ENCODE results near the gene FRMD6.
"Not testable (repeated sequence)": the region's sequence is repeated elsewhere in the genome, so short reads cannot be mapped to it uniquely, and the experiment has no call there.

The FRMD6 gene

DNA sequence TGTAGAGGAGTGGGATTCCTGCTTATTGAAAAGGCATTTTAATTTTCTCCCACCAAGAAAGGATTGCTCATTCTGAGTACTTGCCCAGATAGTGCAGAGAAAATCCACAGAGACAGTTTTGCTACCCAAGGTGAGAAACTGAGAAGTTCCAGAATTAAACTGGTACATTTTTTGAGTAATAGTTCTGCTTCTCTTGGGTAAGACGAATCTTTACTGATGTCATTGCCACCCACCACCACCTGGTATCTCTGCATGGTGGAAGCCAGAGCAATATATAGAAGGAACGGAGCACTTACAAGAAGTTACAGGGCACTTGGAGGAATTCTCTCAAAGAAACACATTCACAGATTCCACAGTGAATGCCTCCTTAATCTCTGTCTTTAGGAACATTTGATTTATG is 20.7 kb upstream of the FRMD6 start:
- no peak for DNase-seq (ENCODE audit: low spot score)

DNA sequence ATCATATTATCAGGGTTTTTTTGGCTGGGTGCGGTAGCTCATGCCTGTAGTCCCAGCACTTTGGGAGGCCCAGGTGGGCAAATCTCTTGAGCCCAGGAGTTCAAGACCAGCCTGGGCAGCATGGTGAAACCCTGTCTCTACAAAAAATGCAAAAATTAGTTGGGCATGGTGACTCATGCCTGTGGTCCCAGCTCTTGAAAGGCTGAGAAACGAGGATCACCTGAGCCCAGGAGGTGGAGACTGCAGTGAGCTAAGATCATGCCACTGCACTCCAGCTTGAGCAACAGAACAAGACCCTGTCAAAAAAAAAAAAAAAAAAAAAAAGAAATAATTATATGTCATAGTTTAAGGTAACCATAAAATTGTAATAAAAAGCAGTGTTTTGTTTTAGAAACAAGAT is 18.4 kb upstream of the FRMD6 start:
- not testable (repeated sequence) for DNase-seq (ENCODE audit: low spot score)

DNA sequence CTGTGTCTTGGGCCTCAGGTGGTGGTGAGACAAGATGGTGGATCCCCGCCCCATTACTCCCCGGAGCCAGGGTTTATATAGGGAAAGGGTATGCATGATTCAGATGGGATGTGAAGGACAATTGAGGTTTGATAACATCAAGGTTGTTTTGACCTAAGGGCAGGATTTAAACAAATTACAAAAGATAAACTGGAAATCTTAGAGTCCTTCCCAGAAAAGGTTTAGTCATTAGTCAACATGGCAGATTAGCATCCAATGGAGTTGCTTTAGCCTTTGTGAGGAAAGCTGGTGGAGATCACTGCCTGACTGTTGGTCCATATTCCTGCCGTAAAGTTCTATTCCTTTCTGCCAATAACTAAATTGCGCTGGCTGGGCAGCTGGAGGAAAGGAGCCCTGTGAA is 15.6 kb upstream of the FRMD6 start:
- no peak for DNase-seq (ENCODE audit: low spot score)

DNA sequence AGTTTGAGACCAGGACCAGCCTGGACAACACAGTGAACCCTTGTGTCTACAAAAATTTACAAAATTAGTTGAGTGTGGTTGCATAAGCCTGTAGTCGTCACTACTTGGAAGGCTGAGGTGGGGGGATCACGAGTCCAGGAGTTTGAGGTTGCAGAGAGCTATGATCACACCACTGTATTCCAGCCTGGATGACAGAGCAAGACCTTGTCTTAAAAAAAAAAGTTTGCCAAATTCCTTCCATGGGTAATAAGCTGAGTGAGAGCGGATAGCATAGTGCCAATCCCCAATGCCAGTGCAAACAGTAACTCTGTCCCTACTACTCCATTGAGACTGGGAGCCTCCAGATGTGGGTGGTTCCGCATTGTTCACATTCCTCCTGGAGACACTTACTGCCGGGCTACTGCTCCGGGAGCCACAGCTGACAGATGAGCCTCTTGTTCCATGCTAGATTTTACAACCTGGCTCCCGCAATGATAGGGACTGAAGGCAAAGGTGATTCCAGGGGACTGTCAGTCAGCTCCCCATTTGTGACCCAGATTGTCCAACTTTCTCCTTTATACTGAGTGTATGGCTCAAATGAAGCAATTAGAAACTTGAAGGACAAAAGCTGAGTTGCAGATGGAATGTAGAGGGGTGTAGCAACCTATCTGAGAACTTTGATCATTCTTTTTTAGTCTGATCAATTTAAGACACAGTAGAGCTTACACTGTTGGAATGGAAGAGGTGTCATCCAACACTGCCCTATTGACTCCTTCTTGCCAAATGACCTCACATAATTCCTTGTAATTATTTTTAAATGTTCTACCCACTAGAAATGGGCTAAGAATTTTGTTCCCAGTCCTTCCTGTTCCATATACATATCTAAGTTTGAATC is 13.4 kb upstream of the FRMD6 start:
- DNase-seq (ENCODE audit: low spot score): no peak

DNA sequence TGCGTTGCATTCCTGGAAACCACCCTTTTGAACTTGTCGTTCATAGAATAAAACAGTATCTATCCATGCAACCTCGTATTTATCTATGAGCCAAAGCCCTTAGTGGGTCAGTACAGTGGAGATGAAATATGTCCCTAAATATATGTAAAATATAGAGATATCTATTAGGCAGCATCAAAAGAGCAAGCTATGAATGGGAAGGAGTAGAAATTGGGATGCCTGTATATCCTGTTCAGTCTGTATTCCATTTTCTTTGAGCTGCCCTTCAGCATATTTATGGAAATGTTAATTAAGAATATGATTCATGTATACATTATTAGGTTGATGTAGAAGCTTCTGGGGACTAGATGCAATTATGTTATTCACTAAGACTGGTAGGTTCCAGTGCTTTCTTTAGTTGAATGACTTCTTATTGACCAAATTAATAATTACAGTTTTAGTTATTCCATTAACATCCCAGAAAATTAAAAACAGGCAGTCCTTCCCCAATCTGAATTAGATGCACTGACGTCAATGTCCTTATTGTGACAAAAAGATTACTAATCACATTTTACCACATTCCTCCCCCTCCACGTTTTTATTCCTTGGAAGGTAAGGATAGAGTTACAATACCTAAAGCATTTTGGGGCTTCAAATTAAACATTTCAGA is 11.9 kb upstream of the FRMD6 start:
- DNase-seq (ENCODE audit: low spot score): no peak

DNA sequence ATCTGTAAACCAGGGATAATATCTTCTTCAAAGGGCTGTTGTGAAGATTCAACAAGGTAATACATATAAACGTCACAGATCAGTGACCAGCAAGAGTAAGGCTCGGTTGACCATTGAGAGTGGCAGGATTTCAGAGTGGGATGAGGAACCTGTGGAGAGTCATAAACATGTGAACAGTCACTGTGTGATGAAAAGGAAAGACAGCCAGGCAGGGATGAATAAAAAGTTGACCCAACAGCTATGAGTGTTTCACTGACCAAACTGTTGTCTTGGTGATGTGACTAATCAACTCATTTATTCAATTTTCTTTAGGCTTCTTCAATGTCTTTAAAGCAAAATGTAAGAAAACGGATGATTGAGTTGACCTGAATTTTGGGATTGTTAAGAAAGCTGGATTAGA is 8.6 kb upstream of the FRMD6 start:
- DNase-seq (ENCODE audit: low spot score): no peak

DNA sequence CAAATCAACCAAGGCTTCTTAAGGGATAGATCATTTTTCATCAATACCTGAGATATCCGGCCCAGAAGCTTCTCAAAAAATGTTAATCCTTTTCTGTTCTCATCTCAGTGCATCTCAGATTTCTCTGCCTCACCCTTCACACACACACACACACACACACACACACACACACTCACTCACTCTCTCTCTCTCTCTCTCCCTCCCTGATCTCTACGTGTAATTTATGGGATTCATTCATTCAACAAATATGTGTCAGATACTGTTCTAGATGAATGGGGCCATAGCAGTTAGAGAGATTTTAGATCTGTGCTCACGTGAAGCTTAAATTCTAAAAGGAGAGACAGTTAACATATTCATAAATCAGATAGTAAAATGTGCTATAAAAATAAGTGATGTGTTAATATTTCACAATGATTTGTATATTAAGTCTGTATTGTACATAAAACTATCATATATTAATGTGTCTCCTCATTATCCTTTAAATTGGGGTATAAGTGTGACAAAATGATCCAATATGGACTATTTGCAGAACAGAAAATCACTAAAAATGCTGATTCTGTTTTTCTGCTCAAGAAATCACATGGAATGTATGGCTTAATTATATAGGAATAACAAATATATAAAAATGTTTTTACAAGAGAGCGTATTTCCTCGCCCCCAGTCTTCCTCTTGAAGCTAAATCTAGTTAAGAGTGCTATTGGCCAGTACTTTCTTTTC is 7.3 kb upstream of the FRMD6 start:
- no peak for DNase-seq (ENCODE audit: low spot score)

DNA sequence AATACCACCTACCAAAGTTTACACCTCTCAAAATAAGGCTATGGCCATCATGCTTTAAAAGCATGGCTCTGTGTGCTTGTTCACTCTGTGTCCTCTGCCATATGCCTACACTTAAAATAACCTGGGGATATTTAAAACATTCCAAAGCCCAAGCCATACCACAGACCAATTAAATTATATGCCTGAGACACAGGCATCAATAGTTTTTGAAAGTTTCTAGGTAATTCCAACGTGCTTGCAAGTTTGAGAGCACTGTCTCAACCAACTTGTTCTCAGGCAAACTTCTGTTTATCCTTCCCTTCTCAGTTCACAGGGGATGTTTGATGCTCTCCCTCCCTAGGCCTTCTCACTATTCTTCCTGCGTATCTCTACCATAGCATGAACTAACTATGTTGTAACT is 3.4 kb upstream of the FRMD6 start:
- DNase-seq (ENCODE audit: low spot score): no peak

DNA sequence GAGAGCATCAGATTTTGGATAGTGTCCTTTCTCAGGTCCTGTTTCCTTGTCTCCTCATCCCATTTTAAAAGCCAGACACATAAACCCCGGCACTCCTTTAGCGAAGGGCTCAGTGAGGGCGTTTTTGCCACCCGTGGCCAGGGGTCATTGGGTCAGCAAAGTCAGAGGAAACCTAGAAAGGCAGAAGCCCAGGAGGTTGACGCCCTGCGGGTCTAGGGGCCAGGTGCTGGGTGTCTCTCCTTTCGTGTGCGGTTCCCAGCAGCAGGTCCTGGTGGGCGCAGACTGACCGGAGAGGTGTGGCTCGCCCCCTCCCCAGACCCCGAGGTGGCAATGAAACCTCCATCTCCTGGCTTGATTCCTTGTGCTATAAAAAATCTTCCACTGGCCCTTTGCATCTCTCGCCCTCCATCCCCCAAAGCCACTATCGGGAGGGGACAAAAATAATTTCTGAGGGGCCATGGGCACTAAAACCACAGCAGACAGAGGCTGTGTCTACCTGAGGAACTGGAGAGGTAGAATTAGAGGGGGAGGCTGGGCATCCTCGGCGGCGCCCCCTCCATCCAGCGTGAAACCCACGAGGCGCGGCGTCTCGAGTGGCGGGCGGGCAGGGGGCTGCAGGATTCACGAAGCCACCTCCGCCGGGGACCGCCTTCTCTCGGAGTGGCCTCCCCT is 858 bp upstream of the FRMD6 start:
- no peak for DNase-seq (ENCODE audit: low spot score)

DNA sequence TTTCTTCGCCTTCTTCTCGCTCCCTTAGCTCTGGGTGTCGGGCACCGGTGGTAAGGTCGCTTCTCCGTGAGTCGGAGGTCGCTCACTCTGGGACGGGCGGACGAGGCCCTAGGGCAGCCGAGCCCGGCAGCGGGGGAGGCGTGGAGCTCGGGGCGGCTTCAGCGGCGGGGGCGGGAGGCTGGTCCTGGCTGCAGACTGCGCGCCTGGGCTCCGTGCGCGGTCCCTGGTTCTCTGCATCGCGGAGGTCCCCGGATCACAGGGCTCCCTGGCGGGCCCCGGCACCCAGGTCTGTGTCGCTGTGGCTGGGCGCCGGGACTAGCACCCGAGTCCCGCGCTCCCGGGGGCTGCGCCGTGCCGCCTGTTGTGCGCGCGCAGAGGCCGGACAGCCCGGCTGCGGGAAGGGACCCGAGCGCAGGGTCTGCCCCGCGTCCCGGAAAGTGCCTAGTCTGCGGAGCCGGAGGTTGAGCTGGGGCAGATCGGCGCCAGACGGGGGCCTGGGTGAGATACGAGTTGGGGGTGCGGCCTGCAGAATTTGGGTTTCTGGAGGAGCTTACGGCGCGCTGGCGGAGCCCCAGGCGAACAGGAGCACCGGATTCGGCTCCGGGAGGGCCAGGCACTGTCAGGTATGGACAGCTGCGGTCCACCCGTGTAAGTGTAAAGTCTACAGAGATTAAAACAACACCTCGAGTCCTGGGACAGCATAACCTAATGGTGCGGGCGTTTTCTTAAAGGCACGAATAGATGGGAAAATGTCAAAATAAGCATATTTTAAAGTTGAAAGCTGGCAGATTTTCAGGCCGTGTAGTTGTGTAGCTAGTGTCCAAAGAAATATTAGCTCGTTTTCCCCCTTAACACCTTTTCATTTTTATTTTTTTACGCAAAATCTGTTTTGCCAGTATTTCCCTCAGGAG is 713 bp downstream of the FRMD6 start:
- no peak for DNase-seq (ENCODE audit: low spot score)

DNA sequence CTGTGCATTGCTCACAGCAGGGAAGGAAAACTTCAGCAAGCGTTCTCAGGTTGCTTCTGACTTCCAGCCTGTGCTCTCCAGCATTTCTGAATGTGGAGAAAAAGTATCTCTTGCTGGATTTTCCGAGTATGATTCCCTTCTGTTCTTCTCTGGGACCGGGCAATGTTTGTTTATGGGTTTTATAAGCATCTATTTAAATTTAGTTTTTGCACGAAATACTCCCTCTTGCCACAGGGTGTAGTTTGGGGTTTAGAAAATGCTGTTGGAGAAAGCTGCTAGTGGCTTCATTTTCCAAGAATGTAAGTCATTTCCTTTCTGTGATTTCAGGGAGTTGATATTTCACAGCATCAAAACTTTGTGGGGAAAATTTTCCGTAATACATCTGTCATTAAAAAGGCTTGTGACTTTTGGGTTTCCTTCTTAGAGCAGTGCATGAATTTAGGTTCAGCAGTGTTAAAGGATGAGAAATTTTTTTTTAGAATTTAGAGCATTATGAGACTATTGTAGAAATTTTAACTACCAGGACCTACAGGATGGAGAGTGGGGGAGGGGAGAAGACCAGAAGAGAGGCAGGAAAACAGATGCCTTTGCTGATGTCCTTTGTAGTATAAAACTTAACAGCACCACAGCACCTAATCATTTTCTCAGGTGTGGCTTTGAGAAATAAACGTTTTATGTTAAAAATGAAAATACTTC is 1.5 kb downstream of the FRMD6 start:
- no peak for DNase-seq (ENCODE audit: low spot score)

DNA sequence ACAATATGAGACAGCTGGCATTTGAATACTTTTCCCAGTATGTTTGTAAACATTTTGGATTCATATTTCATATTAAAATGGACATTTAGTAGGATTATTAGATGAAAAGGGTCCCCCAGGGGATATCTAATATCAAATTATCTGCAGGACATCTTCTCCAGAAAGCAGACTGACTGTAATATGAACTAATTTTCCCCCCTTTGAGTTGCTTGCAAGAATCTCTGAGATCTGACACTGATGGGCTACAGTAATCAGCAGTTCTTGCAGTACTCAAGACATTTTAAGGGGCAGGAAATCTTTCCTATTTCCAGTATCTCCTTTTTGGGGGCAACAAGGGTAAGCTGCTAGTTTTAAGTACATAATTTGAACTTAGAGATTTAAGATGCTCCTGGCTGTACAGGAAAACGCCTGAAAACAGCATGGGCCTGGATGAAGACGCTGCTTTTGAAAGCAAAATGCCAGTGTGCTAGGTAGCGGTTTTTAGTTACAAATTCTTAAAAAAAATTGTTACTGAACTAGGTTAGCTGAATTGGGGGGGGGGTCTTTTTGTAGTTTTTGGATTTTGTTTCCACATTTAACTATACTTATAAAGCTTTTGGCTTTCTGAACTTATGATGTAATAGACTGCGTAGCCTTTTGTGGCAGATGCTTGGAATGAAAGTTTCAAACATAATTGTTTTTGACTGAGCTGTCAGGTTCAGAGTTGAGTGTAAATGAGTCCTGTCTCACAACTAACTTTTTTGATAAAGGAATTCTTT is 2.2 kb downstream of the FRMD6 start:
- no peak for DNase-seq (ENCODE audit: low spot score)

DNA sequence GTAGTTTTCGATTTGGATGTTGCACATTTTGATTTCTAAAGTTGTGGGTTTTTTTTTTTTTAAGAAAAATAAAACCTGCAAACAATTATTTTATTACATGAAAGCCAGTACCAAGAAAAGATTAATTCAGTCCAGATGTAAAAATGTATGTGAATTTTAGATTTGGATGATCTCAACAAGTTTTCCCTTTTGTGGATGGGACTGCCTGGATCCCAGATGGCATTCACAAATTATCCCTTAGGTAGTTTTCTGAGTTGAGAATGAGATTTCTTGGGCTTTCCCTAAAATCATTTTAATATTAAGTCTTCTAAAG is 2.8 kb downstream of the FRMD6 start:
- DNase-seq (ENCODE audit: low spot score): no peak

DNA sequence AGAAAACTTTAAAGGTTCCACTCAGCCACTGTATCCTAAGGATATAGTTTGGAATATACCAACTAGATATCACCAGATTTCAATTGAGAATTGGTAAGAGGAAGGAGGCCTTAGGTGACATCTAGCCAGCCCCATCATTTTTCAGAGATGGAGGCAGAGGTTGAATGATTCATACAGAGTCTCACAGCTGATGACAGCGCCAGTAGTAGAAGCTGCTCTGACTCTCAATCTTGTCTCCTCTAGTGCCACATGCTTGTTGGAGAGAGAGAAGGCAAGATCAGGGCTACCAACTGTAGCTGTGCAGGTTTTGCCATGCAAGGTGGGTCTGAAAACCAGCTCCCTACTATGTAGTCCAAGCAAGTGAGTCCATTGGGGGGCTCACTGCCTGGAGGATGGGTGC is 6.1 kb downstream of the FRMD6 start:
- DNase-seq (ENCODE audit: low spot score): no peak

DNA sequence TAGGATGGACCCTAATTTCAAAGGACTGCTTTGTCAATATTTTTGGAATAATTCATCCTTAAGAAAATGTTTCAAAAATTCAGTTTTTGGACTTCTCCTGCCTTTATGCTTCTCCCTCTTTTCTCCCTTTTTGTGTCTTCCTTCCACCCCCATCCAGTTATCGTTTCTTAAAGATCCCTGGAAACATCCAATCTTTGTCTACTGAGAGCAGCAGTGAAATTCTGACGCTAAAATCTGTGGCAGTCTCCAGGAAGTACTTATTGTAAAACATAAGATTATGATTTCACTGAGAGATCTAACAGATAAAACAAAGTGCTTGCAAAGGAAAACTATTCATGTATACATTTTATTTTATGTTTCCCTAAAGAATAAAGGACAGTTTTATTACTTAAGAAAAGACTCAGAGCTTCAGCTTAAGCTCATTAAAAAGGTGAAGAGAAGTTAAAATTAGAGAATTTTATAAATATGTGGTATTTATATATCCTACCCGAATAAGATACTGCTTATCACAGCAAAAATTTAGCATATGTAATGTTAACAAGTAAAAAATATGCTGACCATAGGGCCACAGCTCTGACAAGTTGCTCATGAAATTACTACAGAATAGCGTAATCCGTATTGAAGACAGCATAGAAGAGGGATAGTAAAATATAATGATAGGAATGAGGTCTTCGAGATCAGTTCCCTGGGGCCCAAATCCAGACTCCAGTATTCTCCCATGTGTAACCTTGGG is 6.9 kb downstream of the FRMD6 start:
- DNase-seq (ENCODE audit: low spot score): no peak

DNA sequence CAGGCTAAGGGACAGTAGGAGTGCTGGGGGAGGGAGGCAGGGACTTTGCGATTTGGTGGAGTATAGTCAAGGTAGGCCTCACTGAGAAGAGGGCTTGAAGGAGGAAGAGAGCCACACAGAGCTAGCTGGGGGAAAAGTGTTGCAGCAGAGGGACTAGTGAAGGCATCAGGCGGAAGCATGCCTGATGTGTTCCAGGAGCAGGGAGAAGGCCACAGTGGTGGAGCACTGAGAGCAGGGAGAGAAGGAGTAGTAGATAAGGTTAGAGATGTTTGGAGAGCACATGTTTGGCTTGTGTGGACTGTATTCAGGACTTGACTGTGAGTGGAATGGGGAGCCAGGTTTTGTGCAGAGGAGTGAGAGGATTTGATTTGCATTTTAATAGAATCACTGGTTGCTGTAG is 9.0 kb downstream of the FRMD6 start:
- DNase-seq (ENCODE audit: low spot score): no peak

DNA sequence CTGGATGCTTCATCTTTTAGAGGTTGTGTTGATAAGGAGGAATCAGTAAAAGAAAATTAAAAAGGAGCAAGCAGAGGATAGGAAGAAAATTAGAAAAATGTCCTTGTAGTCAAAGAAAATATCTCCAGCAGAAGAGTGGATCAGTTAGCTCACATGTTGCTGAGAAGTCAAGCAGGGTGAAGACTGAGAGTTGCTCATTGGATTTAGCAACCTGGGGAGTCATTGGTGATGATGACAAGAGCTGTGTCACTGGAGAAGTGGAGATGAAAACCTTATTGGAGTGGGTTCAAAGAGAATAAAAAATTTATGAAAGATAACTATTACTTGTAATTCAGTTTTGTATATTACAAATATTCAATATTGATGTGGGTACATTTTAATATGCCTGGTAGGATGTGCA is 9.8 kb downstream of the FRMD6 start:
- no peak for DNase-seq (ENCODE audit: low spot score)

DNA sequence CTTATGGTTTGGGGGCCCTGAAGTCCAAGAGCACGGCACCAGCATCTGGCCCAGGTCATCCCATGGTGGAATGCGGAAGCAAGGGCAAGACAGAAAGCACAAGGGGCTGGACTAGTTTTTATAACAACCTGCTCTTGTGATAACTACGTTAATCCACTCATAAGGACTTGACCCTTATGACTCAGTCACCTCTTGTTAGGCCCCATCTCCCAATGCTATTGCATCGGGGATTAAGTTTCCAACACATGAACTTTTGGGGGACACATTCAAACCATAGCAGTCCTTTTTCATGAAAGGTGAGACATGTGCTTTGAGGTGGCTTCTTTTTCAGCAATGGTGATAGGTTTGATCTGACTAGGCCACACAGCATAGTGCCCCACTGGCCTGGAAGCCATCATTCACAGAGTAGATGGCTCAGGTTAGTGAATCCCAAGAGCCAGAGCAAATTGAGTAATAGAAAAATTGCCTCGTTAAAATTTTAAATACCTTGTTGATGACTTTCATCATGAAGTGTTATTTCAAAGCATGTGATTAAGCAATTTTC is 12.1 kb downstream of the FRMD6 start:
- DNase-seq (ENCODE audit: low spot score): no peak

DNA sequence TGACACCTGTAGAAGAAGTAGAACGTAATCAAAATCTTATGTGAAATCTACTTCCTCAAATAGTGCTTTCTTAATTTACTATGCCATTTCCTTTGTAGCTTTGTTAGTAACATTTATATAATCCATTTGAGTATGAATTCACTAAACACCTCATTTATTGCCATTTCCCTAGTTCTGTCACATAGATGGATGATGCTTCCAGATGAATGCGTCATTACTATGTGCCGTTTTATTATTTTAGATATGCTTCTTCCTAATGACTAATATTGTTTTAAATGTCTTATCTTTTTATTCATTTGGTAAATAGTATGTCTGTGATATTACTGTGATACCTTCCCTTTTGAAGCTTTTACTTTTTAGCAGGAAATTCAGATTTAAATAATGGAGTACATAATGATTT is 14.4 kb downstream of the FRMD6 start:
- no peak for DNase-seq (ENCODE audit: low spot score)

Data from hematopoietic multipotent progenitor cell treated with erythropoietin and hydrocortisone succinate and interleukin-3 and kit ligand, for 15 days (in vitro differentiated cells).